ENCODE results near the gene CTSH.

CTSH gene

GRCh38 chr15:78944669-78945407 lies at the start of gene CTSH:
Gene CTSH (minus strand): TSS chr15:78945046. CDS start chr15:78944981, 65 bp downstream.
- peak; percentile 68 for DNase-seq

- DNase-seq = no peak
Measured at GRCh38 chr15:78993931-78994530, 49.2 kb upstream of the CTSH start.

- no peak for DNase-seq
Measured at GRCh38 chr15:78993257-78993930, 48.5 kb upstream of the CTSH start.

- no peak for DNase-seq
Measured at GRCh38 chr15:78992416-78993256, 47.8 kb upstream of the CTSH start.

- no peak for DNase-seq
Measured at GRCh38 chr15:78991879-78992278, 47.0 kb upstream of the CTSH start.

GRCh38 chr15:78991476-78991875 lies 46.6 kb upstream of the CTSH start:
- no peak for DNase-seq

- no peak for DNase-seq
Measured at GRCh38 chr15:78990278-78990677, 45.4 kb upstream of the CTSH start.

- DNase-seq = no peak
Measured at GRCh38 chr15:78989701-78990240, 44.9 kb upstream of the CTSH start.

GRCh38 chr15:78988361-78988911 lies 43.6 kb upstream of the CTSH start:
- no peak for DNase-seq

- no peak for DNase-seq
Measured at GRCh38 chr15:78987556-78988360, 42.9 kb upstream of the CTSH start.

- DNase-seq = no peak
Measured at GRCh38 chr15:78985859-78986475, 41.1 kb upstream of the CTSH start.

- no peak for DNase-seq
Measured at GRCh38 chr15:78984041-78984440, 39.2 kb upstream of the CTSH start.

GRCh38 chr15:78983146-78983918 lies 38.5 kb upstream of the CTSH start:
- DNase-seq = no peak

- no peak for DNase-seq
Measured at GRCh38 chr15:78982736-78983135, 37.9 kb upstream of the CTSH start.

GRCh38 chr15:78981532-78982313 lies 36.9 kb upstream of the CTSH start:
- no peak for DNase-seq

- no peak for DNase-seq
Measured at GRCh38 chr15:78979456-78980320, 34.8 kb upstream of the CTSH start.

GRCh38 chr15:78978601-78979179 lies 33.8 kb upstream of the CTSH start:
- no peak for DNase-seq

Measured in activated T-cell treated with anti-CD3 and anti-CD28 coated beads for 4 hours (primary cell).